Measurements from ENCODE around the gene HAUS3. TPM values are rescaled to one million over a fixed set of nuclear protein-coding genes. Genes with fewer than 3 reads are reported as not detected.

The HAUS3 gene
- total RNA-seq, 1 donor from 2014 or later, result 9.2 TPM

GRCh38 chr4:2251795-2252529 lies 10.0 kb upstream of the HAUS3 start:
- no peaks in the 10 kb centered on the region for H3K27me3 ChIP-seq (ENCODE audit: control insufficient read depth, insufficient read depth, low read length)
- H3K4me3 ChIP-seq (ENCODE audit: low read depth, low read length), result no peak overlapping the region
- peaks cover 2% of the 10 kb centered on the region for H3K36me3 ChIP-seq (ENCODE audit: control insufficient read depth, insufficient read depth, low read length)
- TF ChIP-seq CTCF (IDR thresholded peaks at IDR 0.05; ENCODE audit: insufficient read depth, low read length, poor library complexity, severe bottlenecking), result no peak
- no peak for DNase-seq (ENCODE audit: low read depth)

- Histone ChIP-seq H3K36me3 (ENCODE audit: control insufficient read depth, insufficient read depth, low read length) (peaks cover 2% of the 10 kb centered on the region), H3K4me3 (ENCODE audit: low read depth, low read length) (no peak overlapping the region), H3K27me3 (ENCODE audit: control insufficient read depth, insufficient read depth, low read length) (no peaks in the 10 kb centered on the region)
- no peak for DNase-seq (ENCODE audit: low read depth)
- no peak for TF ChIP-seq CTCF (IDR thresholded peaks at IDR 0.05; ENCODE audit: insufficient read depth, low read length, poor library complexity, severe bottlenecking)
Observed at GRCh38 chr4:2251073-2251794, 9.3 kb upstream of the HAUS3 start.

GRCh38 chr4:2250357-2251072 lies 8.6 kb upstream of the HAUS3 start:
- Histone ChIP-seq H3K4me3 (ENCODE audit: low read depth, low read length) (no peak overlapping the region), H3K36me3 (ENCODE audit: control insufficient read depth, insufficient read depth, low read length) (peaks cover 2% of the 10 kb centered on the region), H3K27me3 (ENCODE audit: control insufficient read depth, insufficient read depth, low read length) (no peaks in the 10 kb centered on the region)
- TF ChIP-seq CTCF (IDR thresholded peaks at IDR 0.05; ENCODE audit: insufficient read depth, low read length, poor library complexity, severe bottlenecking), result no peak
- DNase-seq (ENCODE audit: low read depth), result no peak

GRCh38 chr4:2249526-2250356 lies 7.8 kb upstream of the HAUS3 start:
- Histone ChIP-seq H3K4me3 (ENCODE audit: low read depth, low read length) (no peak overlapping the region), H3K36me3 (ENCODE audit: control insufficient read depth, insufficient read depth, low read length) (peaks cover 2% of the 10 kb centered on the region), H3K27me3 (ENCODE audit: control insufficient read depth, insufficient read depth, low read length) (no peaks in the 10 kb centered on the region)
- TF ChIP-seq CTCF (IDR thresholded peaks at IDR 0.05; ENCODE audit: insufficient read depth, low read length, poor library complexity, severe bottlenecking), result no peak
- DNase-seq (ENCODE audit: low read depth), result no peak

- no peaks in the 10 kb centered on the region for H3K27me3 ChIP-seq (ENCODE audit: control insufficient read depth, insufficient read depth, low read length)
- H3K36me3 ChIP-seq (ENCODE audit: control insufficient read depth, insufficient read depth, low read length), result peaks cover 2% of the 10 kb centered on the region
- H3K4me3 ChIP-seq (ENCODE audit: low read depth, low read length), result no peak overlapping the region
- TF ChIP-seq CTCF (IDR thresholded peaks at IDR 0.05; ENCODE audit: insufficient read depth, low read length, poor library complexity, severe bottlenecking), result no peak
- DNase-seq (ENCODE audit: low read depth), result no peak
Observed at GRCh38 chr4:2248821-2249261, 6.9 kb upstream of the HAUS3 start.

Data from kidney epithelial cell (primary cell).